Measurements from ENCODE around the gene CAPN3. TPM values are rescaled to one million over a fixed set of nuclear protein-coding genes. Genes with fewer than 3 reads are reported as not detected.

CAPN3 gene
- polyA plus RNA-seq, 1 donor from 2014 or later = 1.5 TPM

- TF ChIP-seq CTCF (IDR thresholded peaks at IDR 0.05; ENCODE audit: poor library complexity, severe bottlenecking) (no peak), POLR2AphosphoS5 (IDR thresholded peaks at IDR 0.05) (no peak), RAD21 (conservative IDR thresholded peaks at IDR 0.05) (no peak), SMC3 (conservative IDR thresholded peaks at IDR 0.05; ENCODE audit: poor library complexity) (no peak), EP300 (conservative IDR thresholded peaks at IDR 0.05; ENCODE audit: poor library complexity, severe bottlenecking) (no peak), REST (IDR thresholded peaks at IDR 0.05; ENCODE audit: borderline replicate concordance) (no peak), TAF1 (IDR thresholded peaks at IDR 0.05; ENCODE audit: low read depth) (no peak), MXI1 (conservative IDR thresholded peaks at IDR 0.05; ENCODE audit: poor library complexity, severe bottlenecking) (no peak), EZH2 (IDR thresholded peaks at IDR 0.05; ENCODE audit: borderline replicate concordance, insufficient read depth, low read length, poor library complexity, severe bottlenecking) (no peak)
- Histone ChIP-seq H3K27ac (ENCODE audit: low read length) (no peak overlapping the region), H2AFZ (ENCODE audit: low read depth, low read length) (no peak overlapping the region), H3K9ac (ENCODE audit: low read length) (no peak overlapping the region), H4K20me1 (ENCODE audit: insufficient read depth) (no peaks in the 10 kb centered on the region), H3K9me3 (ENCODE audit: low read length) (no peaks in the 10 kb centered on the region), H3K9me2 (ENCODE audit: insufficient read depth, low read length) (no peaks in the 10 kb centered on the region), H3F3A (ENCODE audit: insufficient read depth, low read length, poor library complexity, severe bottlenecking) (no peaks in the 10 kb centered on the region), H3K27me3 (ENCODE audit: insufficient read depth, low read depth, low read length) (no peaks in the 10 kb centered on the region), H3K36me3 (ENCODE audit: insufficient read depth, low read length) (no peaks in the 10 kb centered on the region), H3K79me2 (replicated peaks; ENCODE audit: insufficient read depth, low read length) (no peaks in the 10 kb centered on the region), H3K4me3 (ENCODE audit: low read length) (no peak overlapping the region), H3K4me2 (ENCODE audit: low read length) (no peak overlapping the region)
These were observed 14.0 kb downstream of the CAPN3 start for GRCh38 chr15:42373274-42373673.

GRCh38 chr15:42373936-42374335 is 14.6 kb downstream of the CAPN3 start:
- Histone ChIP-seq H3K36me3 (ENCODE audit: insufficient read depth, low read length) (no peaks in the 10 kb centered on the region), H3K9me3 (ENCODE audit: low read length) (no peaks in the 10 kb centered on the region), H4K20me1 (ENCODE audit: insufficient read depth) (no peaks in the 10 kb centered on the region), H3K4me3 (ENCODE audit: low read length) (no peak overlapping the region), H3K27ac (ENCODE audit: low read length) (no peak overlapping the region), H3K79me2 (replicated peaks; ENCODE audit: insufficient read depth, low read length) (no peaks in the 10 kb centered on the region), H3K9me2 (ENCODE audit: insufficient read depth, low read length) (no peaks in the 10 kb centered on the region), H2AFZ (ENCODE audit: low read depth, low read length) (no peak overlapping the region), H3K27me3 (ENCODE audit: insufficient read depth, low read depth, low read length) (no peaks in the 10 kb centered on the region), H3K4me2 (ENCODE audit: low read length) (no peak overlapping the region), H3K9ac (ENCODE audit: low read length) (no peak overlapping the region), H3F3A (ENCODE audit: insufficient read depth, low read length, poor library complexity, severe bottlenecking) (no peaks in the 10 kb centered on the region)
- TF ChIP-seq POLR2AphosphoS5 (IDR thresholded peaks at IDR 0.05) (no peak), TAF1 (IDR thresholded peaks at IDR 0.05; ENCODE audit: low read depth) (no peak), MXI1 (conservative IDR thresholded peaks at IDR 0.05; ENCODE audit: poor library complexity, severe bottlenecking) (no peak), SMC3 (conservative IDR thresholded peaks at IDR 0.05; ENCODE audit: poor library complexity) (no peak), EZH2 (IDR thresholded peaks at IDR 0.05; ENCODE audit: borderline replicate concordance, insufficient read depth, low read length, poor library complexity, severe bottlenecking) (no peak), EP300 (conservative IDR thresholded peaks at IDR 0.05; ENCODE audit: poor library complexity, severe bottlenecking) (no peak), CTCF (IDR thresholded peaks at IDR 0.05; ENCODE audit: poor library complexity, severe bottlenecking) (no peak)
